Keratinocyte (primary cell): Measurements from ENCODE around the gene BCAS4. TPM values are rescaled to one million over a fixed set of nuclear protein-coding genes. Genes with fewer than 3 reads are reported as not detected.

Source experiments
- DNase-seq: peaks from one replicate; pipeline ENCODE4 v3.0.0-alpha.2; 2011; ENCODE audit warnings: low read depth, missing footprints, low spot score
- FAIRE-seq: peaks from 2 replicates; lab custom pipeline; 2011; peaks lifted over from hg19 to GRCh38; lab: Jason Lieb, UNC
- H2AFZ ChIP-seq: 2 replicates; pipeline ENCODE4 v1.6.0; 2012; ENCODE audit warnings: low read length, control low read depth, inconsistent platforms; ENCODE audit not compliant: control insufficient read depth
- H3K27ac ChIP-seq: 2 replicates; pipeline ENCODE4 v1.5.1; 2011; ENCODE audit warnings: low read length; ENCODE audit not compliant: control insufficient read depth, insufficient read depth
- H3K27me3 ChIP-seq: 3 replicates; pipeline ENCODE4 v1.6.0; 2011; ENCODE audit warnings: low read length; ENCODE audit not compliant: control insufficient read depth, insufficient read depth; ENCODE audit errors: extremely low read depth
- H3K36me3 ChIP-seq, 2 experiments: 2 replicates in 1 of 2; 3 replicates in 1 of 2; pipeline ENCODE4 v1.5.1; 2011; ENCODE audit warnings: low read length in 2 of 2, mild to moderate bottlenecking in 1 of 2; ENCODE audit not compliant: control insufficient read depth in 2 of 2, insufficient read depth in 2 of 2; ENCODE audit errors: extremely low read depth in 1 of 2
- H3K4me1 ChIP-seq: 3 replicates; pipeline ENCODE4 v1.5.1; 2011; ENCODE audit warnings: low read length; ENCODE audit not compliant: control insufficient read depth, insufficient read depth; ENCODE audit errors: extremely low read depth
- H3K4me2 ChIP-seq: 3 replicates; pipeline ENCODE4 v1.6.0; 2011; ENCODE audit warnings: low read depth, low read length; ENCODE audit not compliant: control insufficient read depth, insufficient read depth; ENCODE audit errors: extremely low read depth
- H3K4me3 ChIP-seq, 3 experiments: fragments of 200-600 bp in 1 of 3; sonication (generic) in 1 of 3; 2 replicates in 2 of 3; 3 replicates in 1 of 3; pipeline ENCODE4 v1.5.1; 2011 to 2016; ENCODE audit warnings: low read length in 3 of 3, mild to moderate bottlenecking in 3 of 3, control low read depth in 2 of 3, inconsistent platforms in 1 of 3, low read depth in 1 of 3, mixed read lengths in 1 of 3, mixed run types in 1 of 3, moderate library complexity in 1 of 3; ENCODE audit not compliant: control insufficient read depth in 2 of 3, insufficient read depth in 2 of 3; ENCODE audit errors: extremely low read depth in 1 of 3
- H3K79me2 ChIP-seq: 2 replicates; pipeline ENCODE4 v1.6.0; 2012; ENCODE audit warnings: low read length; ENCODE audit not compliant: control insufficient read depth, insufficient read depth
- H3K9ac ChIP-seq: 3 replicates; pipeline ENCODE4 v1.6.0; 2011; ENCODE audit warnings: low read length; ENCODE audit not compliant: control insufficient read depth, insufficient read depth; ENCODE audit errors: extremely low read depth
- H3K9me1 ChIP-seq: 3 replicates; pipeline ENCODE4 v1.6.0; 2011; ENCODE audit warnings: low read length; ENCODE audit not compliant: control insufficient read depth, insufficient read depth; ENCODE audit errors: extremely low read depth
- H3K9me3 ChIP-seq: 2 replicates; pipeline ENCODE4 v1.5.1; 2012; ENCODE audit warnings: low read depth, low read length; ENCODE audit not compliant: control insufficient read depth
- H4K20me1 ChIP-seq: 3 replicates; pipeline ENCODE4 v1.6.0; 2011; ENCODE audit warnings: low read length; ENCODE audit not compliant: control insufficient read depth, insufficient read depth; ENCODE audit errors: extremely low read depth
- EZH2 ChIP-seq: IDR thresholded peaks from one replicate; pipeline ENCODE4 v1.6.1; 2012; ENCODE audit warnings: inconsistent platforms, mild to moderate bottlenecking, low read length, moderate library complexity
- dilution Hi-C: fragments of 300-500 bp; cut with MboI; formaldehyde crosslinking; loops from one replicate; pipeline ENCODE4 v1.7.0; 2020; ENCODE audit warnings: low sequenced_read_pairs; ENCODE audit not compliant: extremely low pct_ligation_motif_present
- polyA plus RNA-seq, 5 experiments: library from polyadenylated mRNA; depleted of rRNA in 3 of 5; stranded (reverse) in 3 of 5; stranded (forward) in 1 of 5; unstranded in 1 of 5; fragments of >200 nt; gene quantifications; 1 replicate in 1 of 5; 2 replicates in 3 of 5; 3 replicates in 1 of 5; pipeline versions ENCODE4 v1.2.1 to v1.2.3, GENCODE V29; 2011 to 2012; ENCODE audit warnings: missing spikeins in 2 of 5, low read depth in 1 of 5, low replicate concordance in 1 of 5
- TF ChIP-seq, protein P1 (sequence below), 3 experiments: IDR thresholded peaks in 1 of 3; conservative IDR thresholded peaks in 1 of 3; optimal IDR thresholded peaks in 1 of 3; 2 replicates in 2 of 3; 3 replicates in 1 of 3; pipeline versions ENCODE3 to v1.5.1; 2011; ENCODE audit warnings: low read length in 3 of 3, mild to moderate bottlenecking in 3 of 3, moderate library complexity in 2 of 3, control low read depth in 1 of 3, inconsistent platforms in 1 of 3; ENCODE audit not compliant: insufficient read depth in 2 of 3; ENCODE audit errors: extremely low read depth in 1 of 3

BCAS4 gene
- polyA plus RNA-seq, 1 donor (not counting 4 experiments of a cell fraction or from before 2014, with no cell fraction given), result 13.8 TPM

DNA sequence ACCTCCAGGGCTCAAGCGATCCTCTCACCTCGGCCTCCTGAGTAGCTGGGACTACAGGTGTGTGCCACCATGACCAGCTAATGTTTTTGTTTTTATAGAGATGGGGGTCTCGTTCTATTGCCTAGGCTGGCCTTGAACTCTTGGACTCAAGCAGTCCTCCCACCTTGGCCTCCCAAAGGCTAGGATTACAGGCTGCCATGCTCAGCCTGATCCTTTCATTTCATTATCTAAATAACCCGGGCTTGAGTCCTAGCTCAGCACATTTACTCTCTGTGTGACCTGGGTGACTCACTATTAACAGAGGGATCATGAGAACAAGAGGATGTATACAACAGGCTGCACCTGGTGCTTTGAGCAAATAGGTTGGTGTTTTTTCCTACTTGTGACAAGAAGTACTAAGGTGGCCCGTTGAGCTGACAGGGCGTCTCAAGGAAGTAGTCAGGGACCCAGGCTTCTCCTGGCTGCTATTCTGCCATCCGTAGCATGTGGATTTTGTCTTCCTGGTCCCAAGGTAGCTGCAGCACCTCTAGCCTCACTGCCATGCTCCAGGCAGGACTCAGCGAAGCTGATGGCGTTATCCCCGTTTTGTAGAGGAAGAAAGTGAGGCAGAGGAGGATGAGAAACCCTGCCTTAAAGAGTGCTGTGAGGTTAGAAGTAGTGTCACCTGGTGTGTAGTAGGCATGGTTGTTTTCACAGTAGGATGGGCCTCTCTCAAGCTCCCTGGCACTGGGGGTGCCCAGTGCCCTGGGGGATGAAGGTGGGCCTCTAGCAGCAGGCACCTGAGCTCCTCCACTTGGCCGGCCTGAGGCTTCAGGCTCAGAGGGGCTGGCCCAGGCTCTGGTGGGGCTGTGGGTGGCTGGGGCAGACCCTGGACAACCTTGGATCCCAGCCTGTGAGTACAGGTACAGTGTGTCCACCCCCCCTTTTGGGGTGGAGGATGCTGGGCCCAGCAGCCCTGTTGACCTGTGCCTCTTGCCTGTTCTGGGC is 73.9 kb downstream of the BCAS4 start:
- DNase-seq (no peak), FAIRE-seq (no peak)
- TF ChIP-seq EZH2, result no peak
- TF ChIP-seq, protein P1, sequence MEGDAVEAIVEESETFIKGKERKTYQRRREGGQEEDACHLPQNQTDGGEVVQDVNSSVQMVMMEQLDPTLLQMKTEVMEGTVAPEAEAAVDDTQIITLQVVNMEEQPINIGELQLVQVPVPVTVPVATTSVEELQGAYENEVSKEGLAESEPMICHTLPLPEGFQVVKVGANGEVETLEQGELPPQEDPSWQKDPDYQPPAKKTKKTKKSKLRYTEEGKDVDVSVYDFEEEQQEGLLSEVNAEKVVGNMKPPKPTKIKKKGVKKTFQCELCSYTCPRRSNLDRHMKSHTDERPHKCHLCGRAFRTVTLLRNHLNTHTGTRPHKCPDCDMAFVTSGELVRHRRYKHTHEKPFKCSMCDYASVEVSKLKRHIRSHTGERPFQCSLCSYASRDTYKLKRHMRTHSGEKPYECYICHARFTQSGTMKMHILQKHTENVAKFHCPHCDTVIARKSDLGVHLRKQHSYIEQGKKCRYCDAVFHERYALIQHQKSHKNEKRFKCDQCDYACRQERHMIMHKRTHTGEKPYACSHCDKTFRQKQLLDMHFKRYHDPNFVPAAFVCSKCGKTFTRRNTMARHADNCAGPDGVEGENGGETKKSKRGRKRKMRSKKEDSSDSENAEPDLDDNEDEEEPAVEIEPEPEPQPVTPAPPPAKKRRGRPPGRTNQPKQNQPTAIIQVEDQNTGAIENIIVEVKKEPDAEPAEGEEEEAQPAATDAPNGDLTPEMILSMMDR (optimal IDR thresholded peaks at IDR 0.05 in 1 of 3, IDR thresholded peaks at IDR 0.05 in 1 of 3, conservative IDR thresholded peaks at IDR 0.05 in 1 of 3; ENCODE audit: extremely low read depth in 1 of 3, insufficient read depth in 2 of 3, low read length in 3 of 3), result no peak
- Histone ChIP-seq H3K9me1 (no peaks in the 10 kb centered on the region), H3K4me3 (no peak overlapping the region), H3K4me1 (peaks cover 8% of the 10 kb centered on the region), H3K9me3 (no peaks in the 10 kb centered on the region), H3K27me3 (no peaks in the 10 kb centered on the region), H3K4me2 (no peak overlapping the region), H2AFZ (no peak overlapping the region), H3K36me3 (peaks cover 0 to under 1% of the 10 kb centered on the region in 2 experiments), H3K27ac (no peak overlapping the region), H4K20me1 (no peaks in the 10 kb centered on the region), H3K9ac (no peak overlapping the region), H3K79me2 (no peaks in the 10 kb centered on the region)
- dilution Hi-C loops, result no loop called here

DNA sequence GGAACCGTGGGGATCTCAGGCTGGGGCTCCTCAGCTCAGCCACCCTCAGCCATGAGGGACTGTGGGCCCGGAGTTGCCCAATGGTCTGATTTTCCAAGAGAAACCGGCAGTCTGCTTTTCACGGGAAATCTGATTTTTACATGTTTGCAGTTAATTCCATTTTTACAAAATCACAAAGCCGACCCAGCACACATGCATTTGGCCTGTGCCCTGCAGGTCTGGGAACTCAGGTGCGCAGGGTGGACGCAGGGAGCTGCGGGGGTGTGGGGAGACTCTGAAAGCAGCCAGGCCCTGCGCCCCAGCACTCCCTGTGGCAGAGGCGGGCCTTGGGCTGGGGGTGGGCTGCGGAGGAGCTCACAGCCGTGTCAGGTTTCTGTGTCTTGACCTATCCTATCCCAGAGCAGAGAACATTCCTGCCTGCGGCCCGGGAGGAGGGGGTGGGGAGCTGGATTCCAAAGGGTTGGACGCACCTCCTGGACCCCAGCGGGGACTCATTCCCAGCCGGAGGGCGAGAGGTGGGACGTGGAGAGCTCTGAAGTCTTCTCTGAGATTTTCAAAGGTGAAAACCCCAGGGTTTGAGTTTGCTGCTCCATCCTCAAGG is 75.8 kb downstream of the BCAS4 start:
- H3K9ac ChIP-seq, result no peak overlapping the region
- H3K79me2 ChIP-seq, result no peaks in the 10 kb centered on the region
- H3K36me3 ChIP-seq, result peaks cover 0 to 2% of the 10 kb centered on the region in 2 experiments
- H3K9me1 ChIP-seq, result no peaks in the 10 kb centered on the region
- DNase-seq, result no peak
- H3K4me1 ChIP-seq, result peaks cover 5% of the 10 kb centered on the region
- no peaks in the 10 kb centered on the region for H4K20me1 ChIP-seq
- no peaks in the 10 kb centered on the region for H3K27me3 ChIP-seq
- FAIRE-seq, result no peak
- no peak overlapping the region for H3K4me2 ChIP-seq
- no peak overlapping the region for H2AFZ ChIP-seq
- no peak overlapping the region for H3K27ac ChIP-seq
- TF ChIP-seq, protein P1 (optimal IDR thresholded peaks at IDR 0.05 in 1 of 3, IDR thresholded peaks at IDR 0.05 in 1 of 3, conservative IDR thresholded peaks at IDR 0.05 in 1 of 3; ENCODE audit: extremely low read depth in 1 of 3, insufficient read depth in 2 of 3, low read length in 3 of 3), result no peak
- no peak for TF ChIP-seq EZH2
- no peak overlapping the region for H3K4me3 ChIP-seq
- no peaks in the 10 kb centered on the region for H3K9me3 ChIP-seq
- dilution Hi-C loops, result no loop called here
